ENCODE data around the gene TGFA. TPM values are rescaled to one million over a fixed set of nuclear protein-coding genes. Genes with fewer than 3 reads are reported as not detected.

TGFA gene
- total RNA-seq, 4 donors from 2014 or later, result 15.8 to 75.8 (median 52.0) TPM

GRCh38 chr2:70554338-70554892 lies 789 bp upstream of the TGFA start:
- 34 to 50% methylated on average over 8 to 11 of the region's 18 CpGs for WGBS, 2 donors

GRCh38 chr2:70553334-70553583 lies 367 bp downstream of the TGFA start:
- Histone ChIP-seq H3K4me3 (peak overlapping the region; percentile 68 to 92 (median 80)), H3K9me3 (no peaks in the 10 kb centered on the region), H3K27ac (peak overlapping the region; percentile 91 to 95 (median 92)), H3K4me1 (peaks cover 12 to 55% (median 26%) of the 10 kb centered on the region in 3 donors), H3K36me3 (no peaks in the 10 kb centered on the region), H3K27me3 (peaks cover 0 to 49% (median 0%) of the 10 kb centered on the region in 4 donors)
- 0 to 1% methylated on average over 2 to 18 of the region's 18 CpGs for WGBS, 2 donors
- TF ChIP-seq POLR2A (IDR thresholded peaks at IDR 0.05) (no peak), CTCF (IDR thresholded peaks at IDR 0.05) (no peak)
- DNase-seq, result no peak
- intact Hi-C loops (cut with DNase I), result no loop called here

More at GRCh38 chr2:70554338-70554892, 789 bp upstream of the TGFA start:
- Histone ChIP-seq H3K4me1 (peaks cover 12 to 55% (median 26%) of the 10 kb centered on the region in 3 donors), H3K27ac (peak overlapping the region; percentile 91 to 95 (median 92)), H3K36me3 (no peaks in the 10 kb centered on the region), H3K27me3 (peaks cover 0 to 51% (median 0%) of the 10 kb centered on the region in 4 donors), H3K4me3 (peak overlapping the region; percentile 68 to 92 (median 80)), H3K9me3 (no peaks in the 10 kb centered on the region)
- TF ChIP-seq CTCF (IDR thresholded peaks at IDR 0.05), result no peak
- DNase-seq, result no peak
- intact Hi-C loops (cut with DNase I), result no loop called here

GRCh38 chr2:70552501-70553333 lies 909 bp downstream of the TGFA start:
- peak overlapping the region; percentile 91 to 95 (median 92) for H3K27ac ChIP-seq
- no peak for DNase-seq
- H3K36me3 ChIP-seq, result no peaks in the 10 kb centered on the region
- WGBS, 2 donors, result 0 to 2% methylated on average over 12 to 15 of the region's 45 CpGs
- intact Hi-C loops (cut with DNase I), result no loop called here
- peaks cover 0 to 46% (median 0%) of the 10 kb centered on the region in 4 donors for H3K27me3 ChIP-seq
- H3K4me3 ChIP-seq, result peak overlapping the region; percentile 68 to 92 (median 80)
- H3K4me1 ChIP-seq, result peaks cover 12 to 51% (median 26%) of the 10 kb centered on the region in 3 donors
- H3K9me3 ChIP-seq, result no peaks in the 10 kb centered on the region
- TF ChIP-seq CTCF (IDR thresholded peaks at IDR 0.05), result no peak
- no peak for TF ChIP-seq POLR2A (IDR thresholded peaks at IDR 0.05)

GRCh38 chr2:70551167-70551566 lies 2.5 kb downstream of the TGFA start:
- 71 to 78% methylated on average over 7 of the region's 7 CpGs for WGBS, 2 donors
- Histone ChIP-seq H3K4me1 (peaks cover 12 to 37% (median 16%) of the 10 kb centered on the region in 3 donors), H3K36me3 (no peaks in the 10 kb centered on the region), H3K27ac (no peak overlapping the region), H3K4me3 (peak overlapping the region in 1 of 4 donors; percentile 92), H3K27me3 (peaks cover 0 to 37% (median 0%) of the 10 kb centered on the region in 4 donors), H3K9me3 (no peaks in the 10 kb centered on the region)
- no peak for DNase-seq
- TF ChIP-seq CTCF (IDR thresholded peaks at IDR 0.05) (no peak), POLR2A (IDR thresholded peaks at IDR 0.05) (no peak)
- intact Hi-C loops (cut with DNase I), result no loop called here

GRCh38 chr2:70549962-70550361 lies 3.7 kb downstream of the TGFA start:
- Histone ChIP-seq H3K4me3 (no peak overlapping the region), H3K4me1 (peaks cover 12 to 36% (median 16%) of the 10 kb centered on the region in 3 donors), H3K36me3 (no peaks in the 10 kb centered on the region), H3K9me3 (no peaks in the 10 kb centered on the region), H3K27me3 (peaks cover 0 to 31% (median 0%) of the 10 kb centered on the region in 4 donors), H3K27ac (no peak overlapping the region)
- no peak for TF ChIP-seq POLR2A (IDR thresholded peaks at IDR 0.05)
- no peak for TF ChIP-seq CTCF (IDR thresholded peaks at IDR 0.05)
- intact Hi-C loops (cut with DNase I), result no loop called here
- 84 to 87% methylated on average over 7 of the region's 7 CpGs for WGBS, 2 donors
- no peak for DNase-seq
